GM21576 (cell line): Measurements from ENCODE around the gene LYPD5.
"Not testable (repeated sequence)": the region's sequence is repeated elsewhere in the genome, so short reads cannot be mapped to it uniquely, and the experiment has no call there.

Source experiments
- ATAC-seq: cut with Tn5 transposase; IDR thresholded peaks from one replicate; pipeline ENCODE4 v1.9.1; 2021; ENCODE audit warnings: mild to moderate bottlenecking, moderate library complexity; ENCODE audit not compliant: unreplicated experiment

LYPD5 gene

DNA sequence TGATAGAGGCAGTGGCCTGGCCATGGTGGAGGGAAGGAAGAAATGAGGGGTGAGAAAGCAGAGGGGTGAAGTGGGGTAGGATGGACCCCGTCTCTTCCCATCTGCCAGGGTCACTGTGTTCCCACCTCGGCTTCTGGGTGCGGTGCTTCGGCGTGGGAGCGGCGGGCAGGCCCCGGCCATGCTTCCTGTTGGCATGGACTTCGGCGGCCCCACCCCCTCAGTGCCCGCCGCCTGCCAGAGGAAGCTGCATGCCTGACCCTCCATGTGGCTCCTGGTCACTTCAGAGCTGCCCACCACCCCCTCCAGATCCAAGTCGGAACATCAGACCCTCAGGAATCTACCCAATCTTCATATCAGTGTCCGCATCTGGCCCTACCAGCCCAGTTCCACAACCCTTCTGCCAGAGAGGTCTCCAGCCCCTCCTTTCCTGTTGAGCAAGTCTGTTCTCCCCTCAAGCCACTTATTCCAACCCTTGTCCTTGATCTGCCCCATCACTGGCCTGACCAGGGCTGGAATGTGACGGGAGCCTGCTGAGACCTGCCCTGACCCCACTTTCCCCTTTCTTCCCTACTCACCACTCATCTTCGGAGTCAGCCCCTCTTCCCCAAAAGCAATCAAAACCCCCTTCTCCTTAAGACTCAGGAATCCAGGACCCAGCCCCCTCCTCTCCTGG is 23.0 kb downstream of the LYPD5 start:
- ATAC-seq: no peak

DNA sequence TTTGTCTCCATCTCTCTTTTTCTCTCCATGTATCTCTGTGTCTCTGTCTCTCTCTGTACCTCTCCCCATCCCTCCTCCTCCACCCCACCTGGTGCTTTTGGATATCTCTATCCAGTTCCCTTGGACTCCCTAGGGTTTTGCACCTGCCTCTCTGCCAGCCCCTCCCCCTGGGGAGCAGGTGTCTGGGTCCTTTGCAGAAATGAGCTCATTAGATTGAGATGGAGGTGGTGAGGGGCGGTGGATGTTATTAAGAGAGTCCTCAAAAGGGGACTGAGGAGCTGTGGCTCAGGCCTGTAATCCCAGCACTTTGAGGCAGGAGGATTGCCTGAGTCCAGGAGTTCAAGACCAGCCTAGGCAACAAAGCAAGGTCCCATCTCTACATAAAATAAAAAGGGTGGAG is 23.6 kb downstream of the LYPD5 start:
- ATAC-seq: no peak

DNA sequence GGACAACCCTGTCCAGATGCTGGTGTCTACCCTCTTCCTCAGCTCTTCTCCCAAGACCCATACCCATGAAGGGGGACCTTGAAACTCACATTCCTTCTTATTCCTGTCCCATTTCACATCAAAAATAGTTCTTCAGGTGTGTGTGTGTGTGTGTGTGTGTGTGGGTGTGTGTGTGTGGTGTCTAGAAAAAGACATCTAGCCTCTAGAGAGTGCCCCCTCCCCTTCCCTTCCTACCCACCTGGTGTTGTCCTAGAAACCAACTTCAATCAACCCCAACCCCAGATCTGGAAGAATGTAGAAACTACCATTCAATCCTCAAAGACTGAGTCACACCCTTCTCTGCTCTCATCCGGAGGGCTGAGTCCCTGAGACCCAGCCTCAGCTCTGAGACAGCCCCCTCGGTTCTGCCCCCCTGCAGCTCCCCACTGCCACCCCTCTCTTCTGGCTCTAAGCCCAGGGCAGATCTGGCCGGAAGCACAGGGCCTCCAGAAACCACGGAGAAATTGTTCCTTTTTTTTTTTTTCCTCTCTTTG is 25.0 kb downstream of the LYPD5 start:
- ATAC-seq: no peak

DNA sequence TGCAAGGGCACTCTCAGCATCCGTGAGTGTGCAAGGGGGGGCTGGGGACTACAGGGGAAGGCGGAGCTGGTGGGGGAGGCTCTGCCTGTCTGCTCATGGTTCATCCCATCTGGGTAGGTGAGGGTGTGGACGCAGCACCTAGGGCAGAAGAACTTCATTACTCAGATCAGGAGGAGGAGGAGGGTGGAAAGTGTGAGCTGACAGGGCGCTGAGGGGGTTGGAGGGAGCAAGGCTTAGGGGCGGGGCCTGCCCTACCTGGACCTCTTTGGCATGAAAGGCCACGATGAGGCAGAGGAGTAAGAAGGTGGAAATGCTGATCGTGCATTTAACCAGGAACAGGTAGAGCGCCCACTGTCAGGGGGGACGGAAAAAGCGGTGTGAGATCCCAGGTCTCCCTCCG is 26.0 kb downstream of the LYPD5 start:
- no peak for ATAC-seq

DNA sequence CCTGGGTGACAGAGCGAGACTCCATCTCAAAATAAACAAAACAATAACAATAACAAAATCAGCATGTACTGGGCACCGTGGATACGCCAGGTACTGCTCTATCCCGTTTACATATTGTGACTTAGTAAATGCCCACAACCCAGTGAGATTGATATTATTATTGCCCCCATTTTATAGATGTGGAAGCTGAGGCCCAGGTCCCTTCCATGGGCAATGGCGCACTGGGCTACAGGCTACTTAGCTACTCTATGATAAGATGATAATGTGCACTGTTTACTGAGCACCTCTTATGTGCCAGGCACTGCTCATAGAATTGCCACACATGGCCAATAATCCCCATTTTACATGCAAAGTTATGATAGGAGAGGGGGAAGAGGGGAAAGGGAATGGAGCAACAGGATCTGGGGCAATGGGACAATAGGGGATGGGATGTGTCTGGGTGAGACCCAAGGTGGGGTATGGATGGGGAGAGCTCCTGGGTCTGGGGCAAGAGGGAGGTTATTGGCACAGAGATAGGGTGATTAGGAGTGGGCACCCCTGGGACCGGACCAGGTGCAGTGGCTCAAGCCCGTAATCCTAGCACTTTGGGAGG is 26.9 kb downstream of the LYPD5 start:
- ATAC-seq: no peak

DNA sequence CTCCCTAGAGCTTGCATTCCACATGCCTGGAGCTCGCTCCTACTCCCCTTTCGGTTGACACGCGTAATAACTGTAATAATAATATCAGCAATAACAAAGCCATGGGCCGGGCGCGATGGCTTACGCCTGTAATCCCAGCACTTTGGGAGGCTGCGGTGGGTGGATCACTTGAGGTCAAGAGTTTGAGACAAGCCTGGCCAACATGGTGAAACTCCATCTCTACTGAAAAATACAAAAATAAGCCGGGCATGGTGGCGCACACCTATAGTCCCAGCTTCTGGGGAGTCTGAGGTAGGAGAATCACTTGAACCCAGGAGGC is 27.3 kb downstream of the LYPD5 start:
- ATAC-seq: not testable (repeated sequence)

DNA sequence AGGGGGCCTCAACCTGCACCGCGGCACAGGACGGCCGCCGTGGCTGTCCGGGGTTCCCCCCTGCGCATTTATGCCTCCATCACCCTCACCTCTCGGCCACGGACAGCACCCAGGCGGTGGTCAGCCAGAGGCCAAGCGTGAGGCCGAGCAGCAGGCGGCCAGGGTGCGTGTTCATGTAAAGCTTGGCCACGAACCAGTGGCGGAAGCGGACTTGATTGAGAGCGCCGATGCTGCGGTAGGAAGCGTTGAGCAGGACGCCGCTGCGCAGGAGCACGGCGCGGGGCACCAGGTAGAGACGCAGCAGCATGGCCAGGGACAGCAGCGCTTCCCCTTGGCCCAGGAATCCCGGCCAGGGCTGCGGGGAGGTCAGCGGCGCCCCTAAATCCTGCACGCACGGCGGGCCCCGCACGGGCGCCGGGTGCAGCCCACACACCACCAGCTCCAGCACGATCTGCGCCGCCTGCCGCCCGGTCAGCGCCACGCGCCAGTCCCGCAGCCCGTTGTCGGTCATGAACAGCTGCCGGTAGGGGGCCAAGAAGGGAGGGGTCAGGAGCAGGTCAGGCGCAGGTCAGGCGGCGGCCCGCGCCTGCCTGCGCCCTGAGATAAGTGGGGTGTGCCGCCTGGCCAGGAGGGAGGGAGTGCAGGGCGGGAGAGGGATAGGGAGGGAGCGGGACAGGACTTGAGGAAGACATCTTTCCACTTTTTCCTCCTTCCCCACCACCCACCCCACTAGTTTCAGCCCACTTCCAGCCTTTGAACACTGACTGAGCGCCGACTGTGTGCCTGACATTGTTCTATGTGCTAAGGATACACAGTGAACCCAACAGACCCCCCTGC is 27.9 kb downstream of the LYPD5 start:
- no peak for ATAC-seq

DNA sequence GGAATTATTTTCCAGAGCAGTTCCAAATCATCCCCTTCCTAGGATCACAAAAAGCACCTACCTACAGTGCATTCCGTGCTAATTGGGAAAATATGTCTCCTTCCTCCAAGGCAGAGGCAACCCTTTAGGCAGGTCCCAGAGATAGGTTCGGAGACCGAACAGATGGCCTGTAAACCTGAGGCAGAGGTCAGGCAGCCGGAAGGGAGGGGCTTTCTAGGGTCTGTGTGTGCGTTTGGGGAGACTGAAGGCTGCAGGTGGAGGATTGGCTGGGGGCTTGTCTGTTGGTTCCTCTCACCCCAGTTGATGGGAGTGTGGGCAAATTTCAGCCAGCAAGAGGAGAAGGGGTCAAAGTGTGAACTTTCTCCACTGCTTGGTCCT is 28.5 kb downstream of the LYPD5 start:
- ATAC-seq: no peak

DNA sequence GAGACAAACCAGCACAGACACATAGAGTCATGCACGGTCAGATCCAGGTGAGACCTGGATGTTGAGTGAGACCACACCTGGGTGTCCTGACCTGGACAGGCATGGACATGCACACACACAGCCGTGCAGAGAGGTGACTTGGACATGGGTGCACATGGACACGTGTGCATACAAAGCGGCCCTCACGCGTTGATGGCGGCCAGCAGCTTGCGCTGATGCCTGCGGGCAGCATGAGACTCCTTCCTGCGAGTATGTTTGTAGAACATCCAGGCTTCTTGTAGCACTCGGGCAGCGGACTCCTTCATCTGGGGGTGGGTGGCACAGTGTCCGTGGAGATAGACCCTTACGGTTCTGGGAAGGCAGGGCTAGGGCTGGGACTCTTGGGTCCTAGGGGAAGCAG is 33.0 kb downstream of the LYPD5 start:
- ATAC-seq: no peak

DNA sequence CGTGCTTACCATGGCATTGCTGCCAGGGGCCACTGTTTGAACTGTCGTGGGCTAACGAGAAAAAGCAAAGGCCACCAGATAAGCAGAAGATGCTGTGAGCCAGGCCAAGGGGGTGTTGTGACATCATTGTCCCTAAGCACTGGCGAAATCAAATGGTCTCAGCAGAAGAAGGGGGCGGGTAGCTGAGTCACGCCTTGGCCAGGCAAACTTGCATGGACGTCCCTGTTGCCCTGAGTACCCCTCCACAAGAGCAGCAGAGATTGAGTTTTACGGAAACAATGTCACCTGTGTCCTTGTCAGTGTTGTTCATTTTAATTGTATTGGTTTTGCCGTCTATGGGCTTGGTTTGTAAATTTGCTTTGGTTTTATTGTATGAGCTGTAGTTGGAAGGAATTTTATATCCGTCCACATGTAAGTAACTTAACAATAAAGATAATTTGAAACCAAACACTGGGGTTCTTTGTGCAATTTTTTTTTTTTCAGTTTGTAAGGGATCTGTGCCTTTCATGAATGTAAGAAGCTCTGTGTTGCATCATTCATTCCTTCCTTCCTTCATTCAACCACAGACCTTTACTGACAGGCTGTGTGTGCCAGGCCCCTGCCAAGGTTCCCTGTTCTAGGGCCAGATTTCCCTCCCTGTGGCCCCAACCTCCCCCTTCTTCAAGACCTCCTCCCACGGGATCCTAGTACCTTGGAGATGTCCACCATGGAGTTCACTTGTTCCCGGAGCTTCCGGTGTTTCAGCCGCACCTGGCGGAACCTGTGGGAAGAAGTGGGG is 33.8 kb downstream of the LYPD5 start:
- ATAC-seq: no peak

DNA sequence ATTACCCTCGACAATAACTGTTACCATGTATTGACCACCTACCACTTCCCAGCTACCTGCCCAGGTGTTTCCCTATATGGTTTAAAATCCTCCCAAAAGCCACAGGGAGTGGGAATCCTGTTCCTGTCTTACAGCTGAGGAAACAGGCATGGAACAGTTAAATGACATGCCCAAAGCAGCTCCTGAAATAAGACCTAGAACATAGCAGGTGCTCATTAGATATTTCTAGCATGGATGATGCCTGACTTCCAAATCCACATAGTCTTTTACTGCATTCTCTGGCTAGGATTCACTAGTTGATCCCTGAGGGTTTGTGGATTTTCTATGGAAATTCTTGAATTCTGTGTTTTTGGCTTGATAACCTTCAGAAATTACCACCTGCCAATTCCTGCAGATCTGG is 34.4 kb downstream of the LYPD5 start:
- no peak for ATAC-seq

DNA sequence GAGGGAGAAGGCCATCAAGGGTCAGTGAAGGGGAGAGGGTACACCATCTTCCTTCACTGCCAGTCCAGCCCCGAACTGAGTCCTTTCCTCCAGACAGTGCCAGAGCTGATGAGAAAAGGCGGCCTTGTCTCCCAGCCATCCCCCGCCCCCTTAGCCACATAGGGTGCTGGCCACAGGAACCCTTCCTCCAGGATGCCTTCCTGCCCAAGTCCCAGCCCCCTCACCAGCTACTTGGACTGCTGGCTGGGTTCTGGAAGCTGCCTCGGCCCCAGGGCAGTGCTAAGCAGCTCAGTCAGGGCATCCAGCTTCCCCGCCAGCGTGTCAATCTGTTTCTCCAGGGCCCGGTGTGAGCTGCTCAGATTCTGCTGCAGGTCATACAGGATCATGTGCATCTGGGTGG is 34.9 kb downstream of the LYPD5 start:
- no peak for ATAC-seq

DNA sequence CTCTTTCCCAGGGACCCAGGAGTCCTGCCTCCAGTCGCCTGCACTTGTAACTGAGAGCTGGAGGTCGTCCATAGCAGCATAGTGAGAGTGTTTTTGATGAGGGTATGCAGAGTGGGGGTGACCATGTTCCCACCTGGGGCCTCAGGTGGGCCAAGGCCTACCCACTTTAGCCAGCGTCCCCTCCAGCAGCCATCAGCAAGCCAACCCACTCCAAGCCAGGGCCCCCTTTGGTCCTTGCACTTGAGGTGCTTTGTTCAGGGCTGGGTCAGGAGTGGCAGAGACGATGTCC is 35.5 kb downstream of the LYPD5 start:
- no peak for ATAC-seq

DNA sequence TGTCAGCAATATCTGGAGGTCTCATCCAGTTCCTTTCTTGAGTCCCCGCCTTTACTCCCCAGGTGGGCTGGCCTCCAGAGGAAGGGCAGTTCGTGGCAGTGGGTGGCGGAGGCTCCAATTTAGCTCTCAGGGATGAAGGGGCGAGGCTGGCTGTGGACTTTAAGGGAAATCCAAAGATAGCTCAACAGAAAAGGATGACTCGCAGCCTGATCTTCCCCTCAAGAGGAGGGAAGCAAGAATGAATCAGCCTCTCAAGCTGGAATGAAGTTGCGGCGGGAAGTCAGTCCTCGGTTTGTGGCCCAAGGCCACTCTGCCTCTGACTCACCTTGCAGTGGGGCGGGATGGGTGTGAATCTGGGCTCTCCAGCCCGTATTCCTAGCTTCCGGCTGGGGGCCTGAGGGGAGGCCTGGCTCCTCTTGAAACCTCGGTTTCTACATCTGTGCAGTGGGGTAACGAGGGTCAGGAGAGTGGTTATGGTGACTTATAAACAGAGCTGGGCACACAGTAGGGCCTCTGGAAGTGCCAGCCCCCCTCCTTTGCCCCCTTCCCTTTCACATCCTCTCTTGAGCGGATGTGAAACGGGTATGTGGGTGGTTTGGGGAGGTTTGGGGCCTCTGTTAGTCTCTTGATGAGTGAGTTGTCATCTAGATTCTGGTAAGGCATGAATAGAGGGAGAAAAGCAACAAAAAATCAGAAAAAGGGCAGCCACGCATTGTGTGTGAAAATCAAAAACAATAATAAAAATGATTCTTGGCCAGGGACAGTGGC is 37.0 kb downstream of the LYPD5 start:
- peak; percentile 59 for ATAC-seq

DNA sequence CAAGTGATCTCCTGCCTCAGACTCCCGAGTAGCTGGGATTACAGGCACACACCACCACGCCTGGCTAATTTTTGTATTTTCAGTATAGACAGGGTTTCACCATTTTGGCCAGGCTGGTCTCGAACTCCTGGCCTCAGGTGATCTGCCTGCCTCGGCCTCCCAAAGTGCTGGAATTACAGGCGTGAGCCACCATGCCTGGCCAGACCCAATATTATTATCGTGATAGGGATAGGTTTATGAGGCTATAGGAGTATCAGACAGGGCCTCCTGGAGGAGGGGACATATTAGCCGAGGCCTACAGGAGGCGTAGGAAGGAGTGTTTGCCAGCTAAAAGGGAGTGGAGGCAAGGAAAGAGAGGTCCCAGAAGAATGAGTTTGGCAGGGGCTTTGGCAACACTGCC is 37.6 kb downstream of the LYPD5 start:
- not testable (repeated sequence) for ATAC-seq

DNA sequence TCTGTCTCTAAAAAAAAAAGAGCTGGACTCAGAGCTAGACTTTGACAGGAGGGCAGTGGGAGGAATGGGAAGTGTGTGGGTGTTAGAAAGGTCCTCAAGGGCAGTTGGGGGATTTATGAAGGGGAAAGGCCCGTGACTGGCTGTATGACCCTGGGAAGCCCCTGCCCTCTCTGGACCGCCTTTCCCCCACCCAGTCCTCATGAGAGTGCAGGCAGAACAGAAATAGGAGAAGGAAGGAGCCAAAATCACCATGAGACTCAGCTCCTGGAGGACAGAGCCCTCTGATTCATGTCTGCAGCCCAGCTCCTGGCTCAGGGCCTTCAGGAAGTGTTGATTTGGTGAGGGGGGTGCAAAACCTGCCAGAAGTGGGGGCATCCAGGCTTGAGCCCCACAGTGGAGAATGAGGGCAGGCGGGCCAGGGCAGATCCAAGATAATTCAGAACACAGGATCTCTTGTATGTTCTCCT is 38.7 kb downstream of the LYPD5 start:
- ATAC-seq: no peak

DNA sequence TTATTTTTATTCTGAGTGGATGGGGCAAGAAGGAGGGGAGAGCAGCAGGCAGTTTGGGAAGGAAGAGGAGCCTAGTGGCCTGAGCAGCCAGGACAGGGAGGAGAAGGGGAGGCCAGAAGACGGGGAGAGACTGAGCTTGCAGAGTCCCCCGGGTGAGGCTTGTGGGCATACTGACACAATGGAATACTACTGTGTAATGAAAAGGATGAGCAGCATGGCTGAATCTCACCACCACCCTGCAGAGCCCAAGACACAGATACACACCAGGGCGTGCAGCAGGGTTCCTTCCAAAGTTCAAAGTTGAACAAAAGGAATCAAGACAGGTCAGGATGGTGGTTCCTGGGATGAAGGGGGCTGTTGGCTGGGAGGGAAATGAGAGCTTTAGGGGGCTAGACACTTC is 39.4 kb downstream of the LYPD5 start:
- no peak for ATAC-seq

DNA sequence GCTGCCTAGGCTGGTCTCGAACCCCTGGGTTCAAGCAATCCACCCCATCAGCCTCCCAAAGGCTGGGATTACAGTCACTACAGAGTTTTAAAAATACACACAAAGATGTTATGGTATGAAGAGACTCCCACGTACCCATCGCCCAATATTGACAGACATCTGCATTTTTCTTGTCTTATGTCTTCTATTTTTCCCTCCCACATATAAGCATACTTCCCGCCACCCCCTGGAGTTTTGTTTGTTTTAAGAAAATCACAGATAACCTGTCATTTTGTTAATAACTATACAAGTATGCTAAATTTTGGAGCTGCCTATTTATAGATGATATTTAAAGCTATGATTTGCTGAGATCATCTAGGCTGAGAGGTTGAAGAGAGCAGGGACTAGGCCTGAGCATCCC is 41.3 kb downstream of the LYPD5 start:
- no peak for ATAC-seq

DNA sequence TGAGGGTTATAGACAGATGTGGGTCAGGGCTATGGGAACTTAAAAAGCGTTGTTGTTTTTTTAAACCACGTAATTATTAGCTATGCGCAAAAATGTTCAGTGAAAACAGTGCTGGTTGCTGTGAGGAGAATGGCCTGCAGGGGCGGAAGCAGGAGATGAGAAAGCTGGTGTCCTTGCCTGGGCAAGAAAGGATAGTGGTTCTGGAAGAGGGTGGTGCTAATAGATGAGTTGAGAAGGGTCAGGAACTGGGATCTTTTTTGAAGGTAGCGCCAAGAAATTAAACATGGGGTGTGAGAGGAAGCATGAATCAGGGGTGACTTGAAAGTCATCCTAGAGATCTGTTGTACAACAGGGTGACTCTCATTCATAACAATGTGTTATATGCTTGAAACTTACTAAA is 42.7 kb downstream of the LYPD5 start:
- ATAC-seq: no peak

DNA sequence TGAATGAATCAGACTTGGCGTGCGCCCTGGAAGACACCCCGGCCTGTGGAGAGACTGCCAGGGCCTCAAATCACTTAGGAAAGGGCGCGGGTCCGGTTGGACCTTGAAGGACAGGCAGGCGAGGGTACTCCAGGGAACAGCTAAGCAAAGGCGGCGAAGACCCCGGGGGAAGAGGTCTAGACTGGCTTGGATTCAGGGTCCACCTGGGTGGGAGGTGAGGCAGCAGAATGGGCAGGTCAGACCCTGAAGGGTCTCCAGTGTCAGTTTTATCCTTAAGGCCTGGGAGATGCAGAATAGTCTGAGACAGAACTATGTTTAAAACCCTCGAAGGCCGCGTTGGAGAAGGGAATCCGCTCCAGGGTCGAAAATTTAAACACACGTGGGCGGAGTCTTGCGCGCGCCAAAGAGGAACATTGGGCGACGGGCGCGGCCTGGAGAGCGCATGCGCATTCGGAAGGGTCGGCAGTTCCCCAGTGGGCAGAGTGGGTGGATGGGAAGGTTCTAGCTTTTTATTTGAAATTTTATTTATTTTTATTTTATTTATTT is 46.9 kb downstream of the LYPD5 start:
- ATAC-seq: no peak
